Lower lobe of right lung (tissue), 2 donors: ENCODE measurements around the gene CDKL1. TPM values are rescaled to one million over a fixed set of nuclear protein-coding genes. Genes with fewer than 3 reads are reported as not detected.
"Not testable (repeated sequence)": the region's sequence is repeated elsewhere in the genome, so short reads cannot be mapped to it uniquely, and the experiment has no call there.

Source experiments
- ATAC-seq, 2 donors: fragments of 200-7000 bp; cut with Tn5 transposase; one replicate each; pipeline ENCODE4 v1.9.1; 2020 to 2022; ENCODE audit warnings: mild to moderate bottlenecking in 2 of 2, moderate library complexity in 2 of 2
- DNase-seq: peaks from one replicate; pipeline ENCODE4 v3.0.0-alpha.2; 2020
- H3K27ac ChIP-seq: fragments of 200-600 bp; one replicate; pipeline ENCODE4 v1.8.0; 2022
- H3K27me3 ChIP-seq: fragments of 200-600 bp; one replicate; pipeline ENCODE4 v1.8.0; 2022; ENCODE audit warnings: low read depth
- H3K36me3 ChIP-seq: fragments of 200-600 bp; one replicate; pipeline ENCODE4 v1.8.0; 2022; ENCODE audit warnings: mild to moderate bottlenecking
- H3K4me1 ChIP-seq: fragments of 200-600 bp; one replicate; pipeline ENCODE4 v1.8.0; 2022
- H3K4me3 ChIP-seq: fragments of 200-600 bp; one replicate; pipeline ENCODE4 v1.8.0; 2022; ENCODE audit warnings: mild to moderate bottlenecking
- H3K9me3 ChIP-seq: fragments of 200-600 bp; one replicate; pipeline ENCODE4 v1.8.0; 2022
- CTCF ChIP-seq: fragments of 200-600 bp; IDR thresholded peaks from one replicate; pipeline ENCODE4 v1.8.0; 2022; ENCODE audit warnings: antibody characterized with exemption, mild to moderate bottlenecking
- intact Hi-C: fragments of 100-400 bp; cut with DNase I; formaldehyde crosslinking; loops from one replicate; pipeline ENCODE4 v1.11.0; 2022
- total RNA-seq: library from RNA; stranded (reverse); fragmentation: NEBNext Ultra II Directional; extraction: Animal tissue kit (Norgen Biotek cat#: 25700); gene quantifications from one replicate; pipeline ENCODE4 v1.2.1, GENCODE V29; 2021
- donor health status: DM: no; HTN: yes; CAD: no; lungs with severe emphysema.

Gene CDKL1
- total RNA-seq, 1 donor from 2014 or later, result 25.3 TPM

- Histone ChIP-seq H3K4me1 (no peaks in the 10 kb centered on the region), H3K27me3 (no peaks in the 10 kb centered on the region), H3K9me3 (no peaks in the 10 kb centered on the region), H3K27ac (no peak overlapping the region), H3K36me3 (no peaks in the 10 kb centered on the region), H3K4me3 (no peak overlapping the region)
- TF ChIP-seq CTCF, result no peak
- DNase-seq, result no peak
- no peak for ATAC-seq
- intact Hi-C loops, result no loop called here
Observed at GRCh38 chr14:50371546-50371945, 25.1 kb downstream of the CDKL1 start.

GRCh38 chr14:50366589-50366988 lies 30.1 kb downstream of the CDKL1 start:
- no peaks in the 10 kb centered on the region for H3K36me3 ChIP-seq
- no peak overlapping the region for H3K27ac ChIP-seq
- TF ChIP-seq CTCF, result no peak
- H3K4me3 ChIP-seq, result no peak overlapping the region
- DNase-seq, result no peak
- ATAC-seq, result no peak
- H3K9me3 ChIP-seq, result no peaks in the 10 kb centered on the region
- intact Hi-C loops, result no loop called here
- peaks cover 22% of the 10 kb centered on the region for H3K4me1 ChIP-seq
- no peaks in the 10 kb centered on the region for H3K27me3 ChIP-seq

- no peaks in the 10 kb centered on the region for H3K9me3 ChIP-seq
- intact Hi-C loops, result no loop called here
- ATAC-seq, result no peak
- H3K27me3 ChIP-seq, result no peaks in the 10 kb centered on the region
- no peaks in the 10 kb centered on the region for H3K36me3 ChIP-seq
- DNase-seq, result no peak
- H3K27ac ChIP-seq, result no peak overlapping the region
- TF ChIP-seq CTCF, result no peak
- H3K4me1 ChIP-seq, result peaks cover 22% of the 10 kb centered on the region
- H3K4me3 ChIP-seq, result no peak overlapping the region
Observed at GRCh38 chr14:50366115-50366514, 30.6 kb downstream of the CDKL1 start.

- DNase-seq, H3K27me3 ChIP-seq, H3K9me3 ChIP-seq, H3K36me3 ChIP-seq, H3K4me3 ChIP-seq, ATAC-seq, H3K27ac ChIP-seq, intact Hi-C loops: not testable (repeated sequence)
- peaks cover 22% of the 10 kb centered on the region for H3K4me1 ChIP-seq
Observed at GRCh38 chr14:50365572-50365971, 31.1 kb downstream of the CDKL1 start.

GRCh38 chr14:50364792-50365191 lies 31.9 kb downstream of the CDKL1 start:
- no peak overlapping the region for H3K27ac ChIP-seq
- peak; percentile 52 to 56 for ATAC-seq
- no peaks in the 10 kb centered on the region for H3K27me3 ChIP-seq
- H3K4me1 ChIP-seq, result peaks cover 22% of the 10 kb centered on the region
- intact Hi-C loops, result no loop called here
- H3K9me3 ChIP-seq, result no peaks in the 10 kb centered on the region
- H3K4me3 ChIP-seq, result no peak overlapping the region
- H3K36me3 ChIP-seq, result no peaks in the 10 kb centered on the region
- DNase-seq, result no peak
- TF ChIP-seq CTCF, result no peak

GRCh38 chr14:50363714-50364111 lies 33.0 kb downstream of the CDKL1 start:
- peak; percentile 81 to 89 for ATAC-seq
- Histone ChIP-seq H3K36me3 (no peaks in the 10 kb centered on the region), H3K27ac (peak overlapping the region; percentile 74), H3K4me1 (peaks cover 22% of the 10 kb centered on the region), H3K4me3 (peak overlapping the region; percentile 34), H3K9me3 (no peaks in the 10 kb centered on the region), H3K27me3 (no peaks in the 10 kb centered on the region)
- intact Hi-C loops, result no loop called here
- no peak for TF ChIP-seq CTCF
- DNase-seq, result no peak
